A673 (cell line): ENCODE results near the gene LSM4. TPM values are rescaled to one million over a fixed set of nuclear protein-coding genes. Genes with fewer than 3 reads are reported as not detected.

Source experiments
- BruUV-seq: library from RNA; stranded (reverse); fragments of 400-500 nt; replicated peaks from 2 replicates; lab custom pipeline; 2021; lab: Mats Ljungman, UMichigan
- CTCF ChIA-PET: fragments of 300-600 bp; sonication (Branson Sonifier 250); formaldehyde crosslinking; loops from one replicate; lab custom pipeline; 2022; ENCODE audit warnings: antibody characterized with exemption; lab: Charles Lee
- POLR2A ChIA-PET: fragments of 300-600 bp; sonication (Branson Sonifier 250); formaldehyde crosslinking; loops from one replicate; lab custom pipeline; 2022; ENCODE audit warnings: antibody characterized with exemption; ENCODE audit not compliant: low non-redundant PET; lab: Charles Lee
- DNase-seq: peaks from one replicate; pipeline ENCODE4 v3.0.0-alpha.2; 2015; ENCODE audit warnings: low spot score
- H3K27ac ChIP-seq: fragments of 200-600 bp; sonication (generic); 2 replicates; pipeline ENCODE4 v1.5.1; 2016; ENCODE audit warnings: mixed run types, low read depth, mild to moderate bottlenecking, mixed read lengths, antibody characterized with exemption, low read length; ENCODE audit not compliant: poor library complexity, severe bottlenecking
- H3K27me3 ChIP-seq: fragments of 200-600 bp; sonication (generic); replicated peaks from 2 replicates; pipeline ENCODE4 v1.6.1; 2017; ENCODE audit warnings: mixed run types, low read depth, mild to moderate bottlenecking, mixed read lengths, antibody characterized with exemption, low read length; ENCODE audit not compliant: insufficient read depth, poor library complexity
- H3K36me3 ChIP-seq: fragments of 200-600 bp; sonication (generic); 2 replicates; pipeline ENCODE4 v1.6.1; 2016; ENCODE audit warnings: mixed run types, mild to moderate bottlenecking, mixed read lengths, antibody characterized with exemption, low read length; ENCODE audit not compliant: insufficient read depth, poor library complexity, severe bottlenecking
- H3K4me1 ChIP-seq: fragments of 200-600 bp; sonication (generic); 2 replicates; pipeline ENCODE4 v1.6.1; 2017; ENCODE audit warnings: mixed run types, mild to moderate bottlenecking, mixed read lengths, antibody characterized with exemption, low read length; ENCODE audit not compliant: insufficient read depth, poor library complexity, severe bottlenecking
- H3K4me3 ChIP-seq: fragments of 200-600 bp; sonication (generic); 2 replicates; pipeline ENCODE4 v1.5.1; 2016; ENCODE audit warnings: low read depth, mixed run types, mild to moderate bottlenecking, mixed read lengths, low read length; ENCODE audit not compliant: poor library complexity, severe bottlenecking
- H3K9me3 ChIP-seq: fragments of 200-600 bp; sonication (generic); 2 replicates; pipeline ENCODE4 v1.6.1; 2016; ENCODE audit warnings: mixed run types, low read depth, mild to moderate bottlenecking, mixed read lengths, antibody characterized with exemption, low read length; ENCODE audit not compliant: poor library complexity, severe bottlenecking
- CTCF ChIP-seq: fragments of 300-800, 200-600 bp; sonication (generic); conservative IDR thresholded peaks from 2 replicates; pipeline ENCODE4 v1.5.1; 2017; ENCODE audit warnings: low read depth, mild to moderate bottlenecking, antibody characterized with exemption, low read length, moderate library complexity, mixed read lengths
- EZH2 ChIP-seq: fragments of 200-600 bp; sonication (generic); IDR thresholded peaks from 2 replicates; pipeline ENCODE4 v1.6.1; 2017; ENCODE audit warnings: borderline replicate concordance, low read depth, mild to moderate bottlenecking, mixed read lengths, antibody characterized with exemption, low read length; ENCODE audit not compliant: poor library complexity, severe bottlenecking
- intact Hi-C: fragments of 100-400 bp; cut with micrococcal nuclease; formaldehyde crosslinking; loops from one replicate; pipeline ENCODE4 v1.10.0; 2022; ENCODE audit not compliant: unreplicated experiment
- total RNA-seq: library from RNA; stranded (reverse); gene quantifications from 2 replicates; pipeline ENCODE4 v1.2.3, GENCODE V29; 2021

LSM4 gene
- total RNA-seq, 1 experiment from 2014 or later, result 252 TPM

GRCh38 chr19:18279516-18280246, 43.2 kb downstream of the LSM4 start:
- Histone ChIP-seq H3K27me3 (no peaks in the 10 kb centered on the region), H3K27ac (peak overlapping the region; percentile 99), H3K36me3 (peaks cover 32% of the 10 kb centered on the region), H3K4me3 (peak overlapping the region; percentile 86), H3K4me1 (peaks cover 23% of the 10 kb centered on the region), H3K9me3 (no peaks in the 10 kb centered on the region)
- ChIA-PET POLR2A (interaction anchor here (0.5 to 3.1 kb wide), 9 partner anchors 13 to 652 kb away, joined by 3 to 88 read pairs (median 7); partner anchors contain the start of gene LSM4), CTCF (interaction anchor here (0.5 to 2.1 kb wide), 35 partner anchors 9 to 316 kb away, joined by 3 to 74 read pairs (median 5); partner anchors contain the start of genes ARRDC2, LSM4 and MPV17L2)
- TF ChIP-seq EZH2 (no peak), CTCF (peak; percentile 99)
- peak; percentile 99 for DNase-seq
- BruUV-seq, result TSS peak; percentile 50
- intact Hi-C loops, result loop anchor here (1.0 to 2.0 kb wide), 2 partner anchors 44 to 137 kb away; partner anchors contain the start of gene LSM4

- Histone ChIP-seq H3K27ac (peak overlapping the region; percentile 99), H3K36me3 (peaks cover 35% of the 10 kb centered on the region), H3K4me3 (peak overlapping the region; percentile 86), H3K27me3 (no peaks in the 10 kb centered on the region), H3K4me1 (peaks cover 23% of the 10 kb centered on the region), H3K9me3 (no peaks in the 10 kb centered on the region)
- TF ChIP-seq CTCF (no peak), EZH2 (no peak)
- ChIA-PET POLR2A (interaction anchor here (0.6 to 0.7 kb wide), 3 partner anchors 21 to 652 kb away, joined by 3 to 8 read pairs (median 3); no protein-coding TSS in a partner anchor), CTCF (interaction anchor here (0.5 to 2.1 kb wide), 20 partner anchors 9 to 183 kb away, joined by 3 to 74 read pairs (median 6); partner anchors contain the start of genes LSM4 and MPV17L2)
- BruUV-seq, result no TSS peak
- intact Hi-C loops, result loop anchor here (1.0 kb wide), 1 partner anchor 44 kb away; the partner anchor contains the start of gene LSM4
- no peak for DNase-seq
Observed at GRCh38 chr19:18279266-18279515, 43.7 kb downstream of the LSM4 start.

- POLR2A ChIA-PET, result interaction anchor here (0.6 to 0.7 kb wide), 4 partner anchors 14 to 653 kb away, joined by 3 to 11 read pairs (median 4); no protein-coding TSS in a partner anchor
- H3K36me3 ChIP-seq, result peaks cover 36% of the 10 kb centered on the region
- peak overlapping the region; percentile 86 for H3K4me3 ChIP-seq
- no peak for DNase-seq
- peak overlapping the region; percentile 99 for H3K27ac ChIP-seq
- intact Hi-C loops, result loop anchor here (1.0 kb wide), 1 partner anchor 45 kb away; the partner anchor contains the start of gene LSM4
- no TSS peak for BruUV-seq
- CTCF ChIA-PET, result interaction anchor here (0.5 to 2.1 kb wide), 14 partner anchors 8 to 157 kb away, joined by 3 to 74 read pairs (median 6); partner anchors contain the start of genes LSM4 and MPV17L2
- H3K27me3 ChIP-seq, result no peaks in the 10 kb centered on the region
- TF ChIP-seq CTCF, result peak; percentile 56
- no peak for TF ChIP-seq EZH2
- H3K4me1 ChIP-seq, result peaks cover 23% of the 10 kb centered on the region
- no peaks in the 10 kb centered on the region for H3K9me3 ChIP-seq
Observed at GRCh38 chr19:18278521-18279265, 44.2 kb downstream of the LSM4 start.
